Nephron progenitor cell (in vitro differentiated cells): ENCODE results near the gene NAALADL2.

Source experiments
- DNase-seq: peaks from one replicate; pipeline ENCODE4 v3.0.0; 2021
- H3K27ac Mint-ChIP-seq: 2 replicates; pipeline ENCODE4 v1.8.0; 2021; ENCODE audit warnings: mild to moderate bottlenecking, moderate library complexity, mixed read lengths
- H3K27me3 Mint-ChIP-seq: 2 replicates; pipeline ENCODE4 v1.8.0; 2021; ENCODE audit warnings: mild to moderate bottlenecking, low read depth, mixed read lengths; ENCODE audit not compliant: poor library complexity
- H3K36me3 Mint-ChIP-seq: 2 replicates; pipeline ENCODE4 v1.8.0; 2021; ENCODE audit warnings: low read depth, mixed read lengths
- H3K4me1 Mint-ChIP-seq: 2 replicates; pipeline ENCODE4 v1.8.0; 2021; ENCODE audit warnings: mixed read lengths
- H3K4me3 Mint-ChIP-seq: 2 replicates; pipeline ENCODE4 v1.8.0; 2021; ENCODE audit warnings: mild to moderate bottlenecking, moderate library complexity, mixed read lengths
- H3K9me3 Mint-ChIP-seq: 2 replicates; pipeline ENCODE4 v1.8.0; 2021; ENCODE audit warnings: mild to moderate bottlenecking, moderate library complexity, mixed read lengths
- TF ChIP-seq, protein P1 (sequence below): fragments of 200-600 bp; sonication (generic); IDR thresholded peaks from 2 replicates; pipeline ENCODE4 v1.5.0; 2021; ENCODE audit warnings: antibody characterized with exemption

NAALADL2 gene

DNA sequence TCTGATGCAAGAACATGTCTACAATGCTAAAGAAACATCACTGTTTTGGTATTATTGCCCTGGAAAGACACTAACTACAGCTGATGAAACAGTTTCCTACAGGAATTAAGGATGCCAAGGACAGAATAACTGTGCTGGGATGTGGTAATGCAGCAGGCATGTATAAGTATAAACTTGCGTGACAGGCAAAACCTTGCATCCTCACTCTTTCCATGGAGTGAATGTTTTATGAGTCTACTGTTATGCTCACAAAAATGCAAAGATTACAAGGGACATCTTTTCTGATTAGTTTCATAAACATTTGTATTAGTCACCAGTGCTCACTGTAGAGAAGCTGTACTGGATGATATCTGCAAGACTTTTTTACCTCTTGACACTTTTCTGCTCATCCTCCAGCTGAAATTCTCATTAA, 143.6 kb downstream of the NAALADL2 start:
- H3K9me3 Mint-ChIP-seq = no peaks in the 10 kb centered on the region
- no peak for DNase-seq
- no peaks in the 10 kb centered on the region for H3K36me3 Mint-ChIP-seq
- no peak overlapping the region for H3K4me3 Mint-ChIP-seq
- peaks cover 3% of the 10 kb centered on the region for H3K27me3 Mint-ChIP-seq
- TF ChIP-seq, protein P1, sequence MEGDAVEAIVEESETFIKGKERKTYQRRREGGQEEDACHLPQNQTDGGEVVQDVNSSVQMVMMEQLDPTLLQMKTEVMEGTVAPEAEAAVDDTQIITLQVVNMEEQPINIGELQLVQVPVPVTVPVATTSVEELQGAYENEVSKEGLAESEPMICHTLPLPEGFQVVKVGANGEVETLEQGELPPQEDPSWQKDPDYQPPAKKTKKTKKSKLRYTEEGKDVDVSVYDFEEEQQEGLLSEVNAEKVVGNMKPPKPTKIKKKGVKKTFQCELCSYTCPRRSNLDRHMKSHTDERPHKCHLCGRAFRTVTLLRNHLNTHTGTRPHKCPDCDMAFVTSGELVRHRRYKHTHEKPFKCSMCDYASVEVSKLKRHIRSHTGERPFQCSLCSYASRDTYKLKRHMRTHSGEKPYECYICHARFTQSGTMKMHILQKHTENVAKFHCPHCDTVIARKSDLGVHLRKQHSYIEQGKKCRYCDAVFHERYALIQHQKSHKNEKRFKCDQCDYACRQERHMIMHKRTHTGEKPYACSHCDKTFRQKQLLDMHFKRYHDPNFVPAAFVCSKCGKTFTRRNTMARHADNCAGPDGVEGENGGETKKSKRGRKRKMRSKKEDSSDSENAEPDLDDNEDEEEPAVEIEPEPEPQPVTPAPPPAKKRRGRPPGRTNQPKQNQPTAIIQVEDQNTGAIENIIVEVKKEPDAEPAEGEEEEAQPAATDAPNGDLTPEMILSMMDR = no peak
- H3K27ac Mint-ChIP-seq = no peak overlapping the region
- H3K4me1 Mint-ChIP-seq = peaks cover 5% of the 10 kb centered on the region

DNA sequence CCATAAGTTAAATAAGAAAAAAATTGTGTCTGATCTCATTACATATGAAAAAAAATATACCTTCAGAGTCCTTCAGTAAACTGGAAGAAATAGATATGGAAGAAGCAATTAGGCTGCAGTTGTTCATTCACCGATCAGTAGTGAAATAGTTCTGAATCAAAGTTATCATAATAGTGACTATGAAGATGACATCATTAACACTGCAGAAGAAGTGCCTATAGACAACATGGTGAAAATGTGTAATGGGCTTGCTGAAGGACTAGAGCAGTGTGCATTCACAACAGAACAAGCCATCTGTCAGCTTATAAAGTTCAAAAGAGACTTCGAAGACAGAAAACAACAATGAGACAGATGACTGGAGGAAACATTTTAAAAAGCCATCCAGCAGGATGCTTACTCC, 144.5 kb downstream of the NAALADL2 start:
- TF ChIP-seq, protein P1 = no peak
- peaks cover 3% of the 10 kb centered on the region for H3K27me3 Mint-ChIP-seq
- no peak overlapping the region for H3K4me3 Mint-ChIP-seq
- no peaks in the 10 kb centered on the region for H3K36me3 Mint-ChIP-seq
- H3K4me1 Mint-ChIP-seq = peaks cover 5% of the 10 kb centered on the region
- DNase-seq = no peak
- no peaks in the 10 kb centered on the region for H3K9me3 Mint-ChIP-seq
- no peak overlapping the region for H3K27ac Mint-ChIP-seq

DNA sequence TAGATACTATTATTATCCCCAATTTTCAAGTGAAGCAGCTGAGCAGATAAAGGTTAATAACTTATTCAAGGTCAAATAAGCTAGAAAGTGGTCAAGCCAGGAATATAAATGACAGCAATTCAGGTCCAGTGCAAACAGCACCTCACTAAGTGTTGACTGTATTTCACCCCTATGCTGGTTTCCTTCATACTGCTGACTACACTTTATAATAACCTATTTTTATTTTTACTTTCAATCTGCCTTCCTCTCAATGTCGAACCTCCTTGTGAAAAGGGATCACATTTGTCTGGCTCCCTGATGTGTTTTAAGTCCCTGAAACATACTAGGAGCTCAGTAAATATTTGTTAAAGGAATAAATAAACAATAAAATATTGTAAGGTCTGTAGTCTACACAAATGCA, 146.1 kb downstream of the NAALADL2 start:
- DNase-seq = no peak
- TF ChIP-seq, protein P1 = no peak
- H3K4me3 Mint-ChIP-seq = no peak overlapping the region
- H3K9me3 Mint-ChIP-seq = no peaks in the 10 kb centered on the region
- H3K27me3 Mint-ChIP-seq = peaks cover 3% of the 10 kb centered on the region
- H3K4me1 Mint-ChIP-seq = peaks cover 5% of the 10 kb centered on the region
- H3K36me3 Mint-ChIP-seq = no peaks in the 10 kb centered on the region
- H3K27ac Mint-ChIP-seq = no peak overlapping the region

DNA sequence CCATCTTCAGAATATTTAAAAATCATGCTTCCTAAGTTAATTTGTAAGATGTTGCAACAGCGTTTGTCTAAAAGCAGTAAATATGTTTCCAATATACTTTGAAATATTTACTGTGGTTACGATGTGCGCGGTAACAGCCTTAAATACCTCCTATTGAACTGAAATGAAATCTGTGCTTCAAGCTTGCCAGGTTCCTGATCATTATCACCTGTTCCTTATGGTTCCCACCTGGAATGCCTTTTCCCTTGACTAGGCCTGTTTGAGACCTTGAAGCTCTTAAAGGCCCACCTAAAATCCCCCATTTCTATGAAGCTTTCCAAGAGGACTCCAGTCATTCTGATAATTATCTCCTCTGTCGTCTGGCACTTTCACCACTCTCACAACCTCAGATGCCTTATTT, 146.7 kb downstream of the NAALADL2 start:
- TF ChIP-seq, protein P1 = no peak
- Mint-ChIP-seq H3K4me1 (peaks cover 5% of the 10 kb centered on the region), H3K27ac (no peak overlapping the region), H3K9me3 (no peaks in the 10 kb centered on the region), H3K4me3 (no peak overlapping the region), H3K36me3 (no peaks in the 10 kb centered on the region), H3K27me3 (peaks cover 3% of the 10 kb centered on the region)
- DNase-seq = no peak

DNA sequence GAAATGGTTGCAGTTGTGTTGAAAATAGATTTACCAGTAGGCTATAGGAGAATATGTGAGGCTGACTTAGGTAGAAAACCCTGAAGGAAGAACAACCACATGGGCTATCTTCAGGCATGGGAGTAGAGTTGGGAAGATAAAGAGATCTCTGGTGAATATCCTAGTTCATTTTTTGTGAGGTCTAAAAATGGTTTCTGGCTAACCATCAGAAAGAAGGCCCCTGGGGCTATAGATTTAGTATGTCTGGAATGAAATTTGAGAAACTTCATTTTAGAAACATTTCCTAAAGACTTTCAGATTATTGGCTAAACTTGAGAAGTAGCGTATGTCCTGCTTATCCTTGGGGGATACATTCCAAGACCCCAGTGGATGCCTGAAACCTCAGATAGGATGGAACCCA, 148.2 kb downstream of the NAALADL2 start:
- H3K4me1 Mint-ChIP-seq = no peaks in the 10 kb centered on the region
- no peaks in the 10 kb centered on the region for H3K9me3 Mint-ChIP-seq
- H3K27me3 Mint-ChIP-seq = peaks cover 3% of the 10 kb centered on the region
- TF ChIP-seq, protein P1 = no peak
- no peak overlapping the region for H3K4me3 Mint-ChIP-seq
- no peak for DNase-seq
- H3K27ac Mint-ChIP-seq = no peak overlapping the region
- H3K36me3 Mint-ChIP-seq = no peaks in the 10 kb centered on the region

DNA sequence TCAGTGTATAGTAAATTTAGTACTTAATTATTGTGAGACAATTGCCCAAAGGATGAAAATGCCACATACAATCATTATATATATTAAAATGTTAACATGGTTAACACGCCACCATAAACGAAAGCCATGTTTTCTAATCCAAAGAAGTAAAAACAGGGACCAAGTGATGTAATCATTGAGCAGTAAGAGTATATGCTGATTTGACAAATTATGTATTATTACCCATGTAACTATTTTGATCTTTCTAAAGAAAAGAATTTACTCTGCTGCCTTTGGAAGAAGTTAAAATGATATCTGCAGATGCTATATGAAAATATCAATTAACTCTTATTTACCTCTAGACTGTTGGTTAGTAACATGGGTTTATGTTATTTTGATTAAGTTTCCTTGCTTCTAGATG, 150.2 kb downstream of the NAALADL2 start:
- no peak for DNase-seq
- Mint-ChIP-seq H3K27ac (no peak overlapping the region), H3K9me3 (no peaks in the 10 kb centered on the region), H3K4me1 (no peaks in the 10 kb centered on the region), H3K36me3 (no peaks in the 10 kb centered on the region), H3K27me3 (no peaks in the 10 kb centered on the region), H3K4me3 (no peak overlapping the region)
- TF ChIP-seq, protein P1 = no peak
